Neural progenitor cell (in vitro differentiated cells): ENCODE measurements around the gene VAX1. TPM values are rescaled to one million over a fixed set of nuclear protein-coding genes. Genes with fewer than 3 reads are reported as not detected.

Source experiments
- DNase-seq: peaks from one replicate; pipeline ENCODE4 v3.0.0-alpha.2; 2016; ENCODE audit warnings: low spot score
- H2AFZ ChIP-seq: fragments of 200-600 bp; sonication (generic); replicated peaks from 2 replicates; pipeline ENCODE4 v1.6.1; 2016; ENCODE audit warnings: antibody characterized with exemption
- H3F3A ChIP-seq: fragments of 200-600 bp; sonication (generic); 2 replicates; pipeline ENCODE4 v1.6.1; 2016; ENCODE audit warnings: antibody characterized with exemption, low read depth
- H3K27ac ChIP-seq: fragments of 200-600 bp; sonication (generic); 2 replicates; pipeline ENCODE4 v1.5.1; 2016; ENCODE audit warnings: mild to moderate bottlenecking
- H3K27me3 ChIP-seq: fragments of 200-600 bp; sonication (generic); 2 replicates; pipeline ENCODE4 v1.6.1; 2016; ENCODE audit warnings: mild to moderate bottlenecking, moderate library complexity
- H3K36me3 ChIP-seq: fragments of 200-600 bp; sonication (generic); 2 replicates; pipeline ENCODE4 v1.5.1; 2016
- H3K4me1 ChIP-seq: fragments of 200-600 bp; sonication (generic); 2 replicates; pipeline ENCODE4 v1.6.1; 2016; ENCODE audit warnings: mixed run types
- H3K4me2 ChIP-seq: fragments of 200-600 bp; sonication (generic); 2 replicates; pipeline ENCODE4 v1.6.1; 2016
- H3K4me3 ChIP-seq: fragments of 200-600 bp; sonication (generic); 2 replicates; pipeline ENCODE4 v1.5.1; 2016
- H3K79me2 ChIP-seq: fragments of 200-600 bp; sonication (generic); 2 replicates; pipeline ENCODE4 v1.6.1; 2016; ENCODE audit warnings: low read depth
- H3K9ac ChIP-seq: fragments of 200-600 bp; sonication (generic); 2 replicates; pipeline ENCODE4 v1.6.1; 2016
- H3K9me3 ChIP-seq: fragments of 200-600 bp; sonication (generic); 2 replicates; pipeline ENCODE4 v1.5.1; 2016; ENCODE audit warnings: low read depth
- H4K20me1 ChIP-seq: fragments of 200-600 bp; sonication (generic); 2 replicates; pipeline ENCODE4 v1.6.1; 2016; ENCODE audit warnings: low read depth
- H3K27ac Mint-ChIP-seq: 3 replicates; pipeline ENCODE4 v1.8.0; 2021; ENCODE audit warnings: mixed read lengths
- H3K27me3 Mint-ChIP-seq: 2 replicates; pipeline ENCODE4 v1.8.0; 2022; ENCODE audit warnings: low read depth, mild to moderate bottlenecking, inconsistent platforms, moderate library complexity, mixed read lengths; ENCODE audit not compliant: insufficient read depth
- H3K36me3 Mint-ChIP-seq: 3 replicates; pipeline ENCODE4 v1.8.0; 2021; ENCODE audit warnings: mixed read lengths
- H3K4me1 Mint-ChIP-seq: 3 replicates; pipeline ENCODE4 v1.8.0; 2021; ENCODE audit warnings: mixed read lengths
- H3K4me3 Mint-ChIP-seq: 3 replicates; pipeline ENCODE4 v1.8.0; 2021; ENCODE audit warnings: mild to moderate bottlenecking, moderate library complexity, mixed read lengths
- H3K9me3 Mint-ChIP-seq: 3 replicates; pipeline ENCODE4 v1.8.0; 2020; ENCODE audit warnings: mixed read lengths
- EZH2 ChIP-seq: fragments of 200-600 bp; sonication (generic); IDR thresholded peaks from 2 replicates; pipeline ENCODE4 v1.6.1; 2017; ENCODE audit warnings: antibody characterized with exemption, mild to moderate bottlenecking, moderate library complexity
- EZH2phosphoT487 ChIP-seq: fragments of 200-600 bp; sonication (generic); IDR thresholded peaks from 2 replicates; pipeline ENCODE4 v1.6.1; 2017; ENCODE audit warnings: antibody characterized with exemption
- total RNA-seq: library from RNA; depleted of rRNA; stranded (reverse); fragments of >200 nt; gene quantifications from 2 replicates; pipeline ENCODE4 v1.2.3, GENCODE V29; 2015; ENCODE audit warnings: low replicate concordance
- TF ChIP-seq, protein P1 (sequence below): fragments of 200-600 bp; sonication (generic); IDR thresholded peaks from 2 replicates; pipeline ENCODE4 v1.5.1; 2017; ENCODE audit warnings: antibody characterized with exemption, mild to moderate bottlenecking

VAX1 gene
- total RNA-seq, 1 donor from 2014 or later, result not detected

DNA sequence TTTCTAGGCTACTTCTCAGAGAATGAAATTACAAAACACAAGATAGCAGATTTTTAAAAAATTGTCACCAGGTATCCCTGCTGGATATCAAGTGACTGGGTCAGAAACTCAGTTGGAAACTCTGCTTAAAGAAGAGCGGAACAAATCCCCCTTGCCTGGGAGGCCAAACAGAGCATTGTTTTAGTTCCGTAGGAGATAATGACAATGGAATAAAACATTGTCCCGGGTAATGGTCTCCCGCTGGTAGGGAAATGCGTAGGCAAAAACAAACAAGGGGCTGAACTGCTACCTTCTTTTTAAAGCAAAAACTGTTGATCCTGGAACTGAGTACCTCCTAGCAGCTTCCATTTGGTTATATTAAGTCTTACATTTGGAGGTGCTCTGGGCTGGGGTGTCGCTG is 21.3 kb upstream of the VAX1 start:
- H3K27ac Mint-ChIP-seq, result no peak overlapping the region
- TF ChIP-seq, protein P1, sequence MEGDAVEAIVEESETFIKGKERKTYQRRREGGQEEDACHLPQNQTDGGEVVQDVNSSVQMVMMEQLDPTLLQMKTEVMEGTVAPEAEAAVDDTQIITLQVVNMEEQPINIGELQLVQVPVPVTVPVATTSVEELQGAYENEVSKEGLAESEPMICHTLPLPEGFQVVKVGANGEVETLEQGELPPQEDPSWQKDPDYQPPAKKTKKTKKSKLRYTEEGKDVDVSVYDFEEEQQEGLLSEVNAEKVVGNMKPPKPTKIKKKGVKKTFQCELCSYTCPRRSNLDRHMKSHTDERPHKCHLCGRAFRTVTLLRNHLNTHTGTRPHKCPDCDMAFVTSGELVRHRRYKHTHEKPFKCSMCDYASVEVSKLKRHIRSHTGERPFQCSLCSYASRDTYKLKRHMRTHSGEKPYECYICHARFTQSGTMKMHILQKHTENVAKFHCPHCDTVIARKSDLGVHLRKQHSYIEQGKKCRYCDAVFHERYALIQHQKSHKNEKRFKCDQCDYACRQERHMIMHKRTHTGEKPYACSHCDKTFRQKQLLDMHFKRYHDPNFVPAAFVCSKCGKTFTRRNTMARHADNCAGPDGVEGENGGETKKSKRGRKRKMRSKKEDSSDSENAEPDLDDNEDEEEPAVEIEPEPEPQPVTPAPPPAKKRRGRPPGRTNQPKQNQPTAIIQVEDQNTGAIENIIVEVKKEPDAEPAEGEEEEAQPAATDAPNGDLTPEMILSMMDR, result no peak
- peak; percentile 6 for TF ChIP-seq EZH2
- TF ChIP-seq EZH2phosphoT487, result no peak
- peaks cover 16% of the 10 kb centered on the region for H3K4me1 Mint-ChIP-seq
- peaks cover 21% of the 10 kb centered on the region for H4K20me1 ChIP-seq
- no peak overlapping the region for H3K27ac ChIP-seq
- peak overlapping the region; percentile 62 for H3K4me2 ChIP-seq
- H3K9ac ChIP-seq, result no peak overlapping the region
- H3K36me3 Mint-ChIP-seq, result no peaks in the 10 kb centered on the region
- DNase-seq, result peak; percentile 84
- H2AFZ ChIP-seq, result no peak overlapping the region
- no peaks in the 10 kb centered on the region for H3K36me3 ChIP-seq
- peaks cover 47% of the 10 kb centered on the region for H3K4me1 ChIP-seq
- H3K4me3 ChIP-seq, result peak overlapping the region; percentile 8
- no peak overlapping the region for H3K4me3 Mint-ChIP-seq
- H3K27me3 ChIP-seq, result peaks cover 100% of the 10 kb centered on the region
- H3K27me3 Mint-ChIP-seq, result peaks cover 54% of the 10 kb centered on the region
- no peaks in the 10 kb centered on the region for H3K9me3 Mint-ChIP-seq
- peaks cover 33% of the 10 kb centered on the region for H3F3A ChIP-seq
- no peaks in the 10 kb centered on the region for H3K79me2 ChIP-seq
- H3K9me3 ChIP-seq, result no peaks in the 10 kb centered on the region

- H3K79me2 ChIP-seq, result no peaks in the 10 kb centered on the region
- peaks cover 33% of the 10 kb centered on the region for H3F3A ChIP-seq
- DNase-seq, result no peak
- H3K4me2 ChIP-seq, result peak overlapping the region; percentile 62
- peaks cover 100% of the 10 kb centered on the region for H3K27me3 ChIP-seq
- H3K36me3 Mint-ChIP-seq, result no peaks in the 10 kb centered on the region
- no peaks in the 10 kb centered on the region for H3K9me3 Mint-ChIP-seq
- no peaks in the 10 kb centered on the region for H3K36me3 ChIP-seq
- H3K4me3 Mint-ChIP-seq, result no peak overlapping the region
- peaks cover 13% of the 10 kb centered on the region for H4K20me1 ChIP-seq
- no peak overlapping the region for H3K27ac ChIP-seq
- peaks cover 42% of the 10 kb centered on the region for H3K4me1 ChIP-seq
- peaks cover 46% of the 10 kb centered on the region for H3K27me3 Mint-ChIP-seq
- no peak overlapping the region for H3K27ac Mint-ChIP-seq
- TF ChIP-seq, protein P1, result no peak
- no peak for TF ChIP-seq EZH2
- TF ChIP-seq EZH2phosphoT487, result no peak
- H3K9ac ChIP-seq, result no peak overlapping the region
- no peaks in the 10 kb centered on the region for H3K9me3 ChIP-seq
- no peak overlapping the region for H2AFZ ChIP-seq
- H3K4me1 Mint-ChIP-seq, result peaks cover 11% of the 10 kb centered on the region
- no peak overlapping the region for H3K4me3 ChIP-seq
Observed at GRCh38 chr10:117158297-117158696, 20.2 kb upstream of the VAX1 start.

DNA sequence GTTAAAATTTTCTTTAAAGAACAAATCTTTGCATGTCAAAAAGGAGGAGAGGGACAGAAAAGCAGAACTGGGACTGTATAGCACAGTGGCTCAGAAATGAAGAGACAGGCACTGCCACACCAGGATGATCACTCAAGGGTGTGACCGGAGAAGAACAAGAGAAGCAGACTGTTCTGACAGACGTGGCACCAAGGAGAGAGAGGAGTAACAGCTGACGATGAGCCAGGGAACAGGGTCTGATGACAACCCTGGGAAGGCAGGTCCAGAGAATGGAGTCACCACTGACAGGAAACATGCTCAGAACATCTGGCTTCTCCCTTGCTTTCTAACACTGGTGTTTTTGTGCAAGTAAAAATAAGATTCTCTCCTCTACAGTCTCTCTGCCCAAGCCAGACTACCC is 14.6 kb upstream of the VAX1 start:
- Histone ChIP-seq H4K20me1 (no peaks in the 10 kb centered on the region), H3K36me3 (no peaks in the 10 kb centered on the region), H3K27ac (no peak overlapping the region), H3F3A (no peaks in the 10 kb centered on the region), H3K9me3 (no peaks in the 10 kb centered on the region), H2AFZ (no peak overlapping the region), H3K79me2 (no peaks in the 10 kb centered on the region), H3K4me2 (no peak overlapping the region), H3K27me3 (peaks cover 100% of the 10 kb centered on the region), H3K4me3 (no peak overlapping the region), H3K4me1 (no peaks in the 10 kb centered on the region), H3K9ac (no peak overlapping the region)
- no peak overlapping the region for H3K27ac Mint-ChIP-seq
- no peaks in the 10 kb centered on the region for H3K9me3 Mint-ChIP-seq
- H3K4me3 Mint-ChIP-seq, result no peak overlapping the region
- no peaks in the 10 kb centered on the region for H3K36me3 Mint-ChIP-seq
- H3K4me1 Mint-ChIP-seq, result no peaks in the 10 kb centered on the region
- H3K27me3 Mint-ChIP-seq, result peaks cover 22% of the 10 kb centered on the region
- no peak for DNase-seq
- no peak for TF ChIP-seq EZH2

GRCh38 chr10:117148284-117148683 is 10.2 kb upstream of the VAX1 start:
- H3K9me3 Mint-ChIP-seq, result peaks cover 4% of the 10 kb centered on the region
- peaks cover 2% of the 10 kb centered on the region for H3K4me1 Mint-ChIP-seq
- H3K4me2 ChIP-seq, result no peak overlapping the region
- TF ChIP-seq, protein P1, result no peak
- TF ChIP-seq EZH2 (no peak), EZH2phosphoT487 (no peak)
- H2AFZ ChIP-seq, result no peak overlapping the region
- H3K27ac Mint-ChIP-seq, result no peak overlapping the region
- H3K4me3 ChIP-seq, result no peak overlapping the region
- peaks cover 23% of the 10 kb centered on the region for H3K27me3 Mint-ChIP-seq
- H3K36me3 Mint-ChIP-seq, result no peaks in the 10 kb centered on the region
- peaks cover 7% of the 10 kb centered on the region for H3K9me3 ChIP-seq
- peaks cover 100% of the 10 kb centered on the region for H3K27me3 ChIP-seq
- H3F3A ChIP-seq, result no peaks in the 10 kb centered on the region
- H3K4me1 ChIP-seq, result no peaks in the 10 kb centered on the region
- no peak overlapping the region for H3K27ac ChIP-seq
- no peak overlapping the region for H3K4me3 Mint-ChIP-seq
- DNase-seq, result no peak
- H3K9ac ChIP-seq, result no peak overlapping the region
- no peaks in the 10 kb centered on the region for H3K36me3 ChIP-seq
- no peaks in the 10 kb centered on the region for H3K79me2 ChIP-seq
- H4K20me1 ChIP-seq, result no peaks in the 10 kb centered on the region
